HUES6 (cell line): Measurements from ENCODE around the gene AQP12B.

Experiments used
- H3K27ac ChIP-seq: 2 replicates; pipeline ENCODE4 v1.7.0; 2013; ENCODE audit warnings: low read depth, mild to moderate bottlenecking, low read length, inconsistent platforms
- H3K27me3 ChIP-seq: 2 replicates; pipeline ENCODE4 v1.6.1; 2013; ENCODE audit warnings: low read length; ENCODE audit not compliant: control insufficient read depth, insufficient read depth
- H3K36me3 ChIP-seq: 2 replicates; pipeline ENCODE4 v1.6.1; 2013; ENCODE audit warnings: low read length; ENCODE audit not compliant: control insufficient read depth, insufficient read depth
- H3K4me1 ChIP-seq: 2 replicates; pipeline ENCODE4 v1.6.1; 2013; ENCODE audit warnings: low read length; ENCODE audit not compliant: control insufficient read depth, insufficient read depth
- H3K4me3 ChIP-seq: 2 replicates; pipeline ENCODE4 v1.5.1; 2013; ENCODE audit warnings: low read depth, low read length
- H3K9ac ChIP-seq: one replicate; pipeline ENCODE4 v1.6.1; 2013; ENCODE audit warnings: mild to moderate bottlenecking, low read length
- H3K9me3 ChIP-seq: 2 replicates; pipeline ENCODE4 v1.6.1; 2013; ENCODE audit warnings: low read depth, low read length; ENCODE audit not compliant: control insufficient read depth, insufficient read depth

Gene AQP12B

DNA sequence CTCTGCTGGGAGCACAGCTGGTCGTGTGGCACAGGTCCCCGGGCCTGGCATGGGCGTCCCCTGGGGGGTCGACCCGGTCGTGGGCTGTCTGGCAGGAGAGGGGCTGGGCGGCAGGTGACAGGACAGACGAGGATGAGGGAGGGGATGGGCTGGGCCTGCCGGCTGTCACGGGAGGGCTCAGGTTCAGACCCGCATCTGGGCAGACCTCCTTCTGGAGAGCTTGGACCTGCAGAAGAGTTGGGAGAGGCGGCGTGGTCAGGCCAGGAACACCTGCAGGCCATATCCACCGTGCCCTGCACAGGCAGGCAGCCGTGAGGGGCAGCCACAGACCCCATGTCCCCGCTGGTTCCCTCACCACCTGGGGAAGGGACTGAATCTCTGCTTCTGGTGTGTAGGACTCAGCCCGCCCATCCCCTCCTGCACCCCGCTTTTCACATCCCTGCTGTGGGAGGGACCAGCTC is 34.5 kb upstream of the AQP12B start:
- no peaks in the 10 kb centered on the region for H3K9me3 ChIP-seq
- H3K36me3 ChIP-seq, result peaks cover 67% of the 10 kb centered on the region
- H3K4me1 ChIP-seq, result no peaks in the 10 kb centered on the region
- no peaks in the 10 kb centered on the region for H3K27me3 ChIP-seq
- H3K4me3 ChIP-seq, result no peak overlapping the region
- H3K27ac ChIP-seq, result no peak overlapping the region
- no peak overlapping the region for H3K9ac ChIP-seq

DNA sequence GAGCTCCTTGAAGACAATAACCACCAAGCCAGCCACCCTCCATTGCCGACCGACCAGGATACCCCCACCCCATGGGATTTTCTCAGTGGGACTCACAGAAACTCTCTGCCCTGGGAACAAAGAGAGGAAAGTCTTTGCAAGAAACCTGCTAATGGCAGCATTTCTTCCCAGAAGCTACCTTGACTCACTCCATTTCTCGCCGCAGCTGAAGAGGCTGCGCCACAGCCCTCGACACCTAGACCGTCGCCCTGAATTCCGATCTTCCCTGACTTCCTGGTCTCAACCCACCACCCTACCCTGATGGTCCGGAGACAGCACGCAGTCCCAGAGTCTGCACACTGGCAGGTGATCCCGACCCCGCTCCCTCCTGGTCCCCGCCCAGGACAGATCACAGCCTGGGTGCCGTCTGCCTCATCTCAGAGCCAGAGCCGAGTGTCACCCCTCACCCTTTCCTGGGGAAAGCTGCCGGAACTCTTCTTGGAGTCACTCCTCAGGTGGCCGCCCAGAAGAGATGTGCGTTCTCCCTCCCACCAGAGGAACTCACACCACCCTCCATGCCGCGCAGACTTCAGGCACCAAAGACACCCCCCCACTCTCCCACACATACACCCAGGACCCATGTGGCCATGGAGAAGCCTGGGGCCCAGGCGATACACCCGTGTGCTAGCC is 33.6 kb upstream of the AQP12B start:
- Histone ChIP-seq H3K4me3 (no peak overlapping the region), H3K27me3 (no peaks in the 10 kb centered on the region), H3K9ac (no peak overlapping the region), H3K27ac (no peak overlapping the region), H3K36me3 (peaks cover 58% of the 10 kb centered on the region), H3K4me1 (no peaks in the 10 kb centered on the region), H3K9me3 (no peaks in the 10 kb centered on the region)

DNA sequence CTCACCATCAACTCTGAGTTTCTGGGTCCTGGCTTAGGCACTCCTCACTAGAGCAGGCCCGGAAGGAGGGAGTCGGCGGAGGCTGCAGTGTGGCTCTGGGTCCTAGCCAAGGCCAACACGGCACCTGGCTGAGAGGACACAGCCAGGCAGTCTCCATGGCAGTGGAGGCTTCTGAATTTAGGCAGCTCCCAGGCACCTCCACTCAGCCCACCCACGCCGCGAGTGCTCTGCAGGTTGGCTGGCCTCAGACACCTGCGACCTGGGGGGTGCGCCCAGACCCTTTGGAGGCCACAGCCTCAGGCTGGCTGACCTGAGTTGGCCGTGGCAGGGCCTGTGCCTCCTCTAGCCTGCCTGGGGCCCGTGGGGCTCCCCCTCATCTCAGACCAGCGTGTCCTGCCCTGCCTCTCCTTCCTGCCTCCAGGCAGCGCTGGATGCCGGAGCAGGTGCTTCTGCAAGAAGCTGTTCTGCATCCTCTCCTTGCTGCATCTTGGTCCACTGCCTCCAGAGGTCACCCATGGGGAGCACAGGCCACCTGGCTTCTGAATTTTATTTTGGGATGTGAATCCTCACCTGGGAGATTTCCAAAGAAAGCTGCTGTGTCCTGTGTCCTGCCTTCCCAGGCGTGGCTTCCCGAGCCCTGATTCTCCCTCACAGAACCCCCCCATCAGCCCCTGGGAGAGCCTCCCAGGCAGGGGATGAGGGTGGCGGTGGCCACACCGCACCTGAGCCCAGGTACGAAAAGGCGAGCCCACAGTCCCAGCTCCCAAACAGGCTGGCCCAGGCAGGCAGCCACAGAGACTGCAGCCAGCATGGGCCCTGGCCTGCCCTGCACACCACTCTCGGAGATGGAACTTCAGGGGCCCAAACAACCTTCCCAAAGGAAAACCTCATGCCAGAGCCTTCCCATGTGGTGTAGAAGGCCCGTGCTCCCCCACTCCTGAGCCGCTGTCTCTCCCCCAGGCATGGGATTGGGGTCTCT is 32.4 kb upstream of the AQP12B start:
- H3K27ac ChIP-seq, result no peak overlapping the region
- no peaks in the 10 kb centered on the region for H3K4me1 ChIP-seq
- H3K36me3 ChIP-seq, result peaks cover 46% of the 10 kb centered on the region
- H3K9me3 ChIP-seq, result no peaks in the 10 kb centered on the region
- H3K9ac ChIP-seq, result no peak overlapping the region
- H3K27me3 ChIP-seq, result no peaks in the 10 kb centered on the region
- no peak overlapping the region for H3K4me3 ChIP-seq

DNA sequence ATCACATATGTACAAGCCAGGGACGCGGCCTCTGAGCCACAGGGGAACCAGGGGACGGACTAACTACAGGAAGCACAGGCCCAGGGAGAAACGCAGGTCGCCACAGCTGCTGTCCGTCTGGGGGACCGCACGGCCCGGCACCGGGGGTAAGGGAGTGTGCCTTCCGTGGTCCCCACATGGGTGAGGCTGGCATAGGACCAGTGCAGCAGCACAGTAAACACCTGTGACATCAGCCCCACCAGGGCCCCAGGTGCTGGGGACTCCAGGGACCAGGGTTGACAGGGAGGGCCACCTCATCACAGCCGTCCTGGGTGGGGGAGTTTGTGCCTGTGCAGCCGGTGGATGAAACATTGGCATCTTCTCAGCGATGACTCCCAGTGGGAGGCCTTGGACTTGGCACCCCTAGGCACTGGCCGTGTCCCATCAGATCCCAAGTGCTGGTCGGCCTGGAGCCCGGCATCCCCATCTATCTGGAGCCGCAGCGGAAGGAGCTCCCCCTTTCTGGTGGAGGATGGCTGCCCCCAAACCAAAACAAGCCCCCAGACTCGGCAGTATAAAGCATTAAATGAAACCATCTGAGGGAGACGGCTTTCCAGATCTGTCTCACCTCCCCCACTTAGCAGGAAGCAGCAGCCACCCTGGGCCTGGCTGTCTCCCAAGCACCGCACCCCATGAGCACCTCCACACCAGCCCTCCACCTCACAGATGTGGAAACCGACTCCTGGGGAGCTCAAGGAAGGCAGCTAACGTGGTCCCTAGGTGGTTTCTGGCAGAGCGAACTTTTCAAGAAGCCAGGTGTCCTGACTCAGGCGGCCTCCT is 31.5 kb upstream of the AQP12B start:
- Histone ChIP-seq H3K36me3 (peaks cover 37% of the 10 kb centered on the region), H3K27me3 (no peaks in the 10 kb centered on the region), H3K27ac (no peak overlapping the region), H3K4me1 (no peaks in the 10 kb centered on the region), H3K9me3 (no peaks in the 10 kb centered on the region), H3K9ac (no peak overlapping the region), H3K4me3 (no peak overlapping the region)

DNA sequence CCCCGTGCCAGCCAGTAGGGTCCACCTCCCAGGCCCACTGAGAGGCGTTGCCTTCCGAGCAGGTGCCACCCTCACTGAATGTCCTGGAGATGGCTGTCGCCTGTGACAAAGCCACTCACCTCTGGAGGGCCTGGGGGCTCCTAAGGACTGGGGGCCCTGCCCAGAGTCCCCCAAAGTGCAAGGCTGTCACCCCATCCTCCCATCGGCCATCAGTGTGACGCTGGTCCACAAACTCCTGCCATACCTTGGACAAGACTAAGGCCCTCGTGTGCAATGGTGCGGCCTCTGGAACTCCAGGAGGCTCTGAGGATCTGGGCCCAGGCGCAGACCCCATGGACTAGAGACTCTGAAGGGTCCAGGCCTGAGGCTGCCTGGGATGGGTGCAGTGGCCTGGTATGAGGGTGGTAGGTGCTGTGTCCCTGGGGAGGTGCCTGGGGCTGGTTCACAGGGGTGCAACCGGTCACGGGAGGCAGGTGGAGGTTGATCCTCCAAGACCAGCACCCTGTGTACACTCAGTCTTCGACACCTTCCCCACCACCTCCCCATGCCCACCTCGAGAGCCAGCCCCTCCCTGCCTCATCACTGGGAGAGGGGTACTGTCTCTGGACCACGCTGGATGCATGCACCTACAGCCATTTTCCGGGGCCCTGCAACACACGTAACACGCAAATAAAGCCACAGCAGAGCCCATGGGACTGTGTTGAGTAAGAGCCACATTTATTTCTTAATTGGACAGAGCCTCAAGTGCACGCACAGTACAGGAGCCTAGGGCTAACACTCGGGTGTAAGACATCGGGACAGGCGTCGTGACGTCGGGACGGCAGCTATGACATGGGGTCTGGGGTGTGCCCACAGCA is 30.6 kb upstream of the AQP12B start:
- Histone ChIP-seq H3K36me3 (peaks cover 29% of the 10 kb centered on the region), H3K4me1 (no peaks in the 10 kb centered on the region), H3K27me3 (no peaks in the 10 kb centered on the region), H3K9ac (no peak overlapping the region), H3K9me3 (no peaks in the 10 kb centered on the region), H3K27ac (no peak overlapping the region), H3K4me3 (no peak overlapping the region)

DNA sequence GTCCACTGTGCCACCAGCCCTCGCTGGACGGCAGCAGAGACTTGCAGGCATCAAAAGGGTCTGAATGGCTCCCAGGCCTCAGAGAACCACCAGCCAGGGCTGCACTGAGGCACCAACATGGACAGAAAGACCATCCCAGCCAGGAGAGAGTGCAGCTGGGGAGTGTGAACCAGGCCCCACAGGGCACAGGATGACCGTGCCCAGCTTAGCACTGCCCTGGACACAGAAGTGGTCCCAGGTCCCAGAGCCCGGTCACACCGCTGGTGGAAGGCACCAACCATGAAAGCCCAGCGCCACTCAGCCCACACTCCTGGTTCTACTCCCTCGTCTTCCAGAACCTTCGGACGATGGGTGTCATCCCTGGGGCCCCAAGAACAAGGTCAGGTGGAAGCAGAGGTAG is 29.4 kb upstream of the AQP12B start:
- H3K4me1 ChIP-seq, result peaks cover 4% of the 10 kb centered on the region; the same call in 1 of the 2 replicates
- H3K36me3 ChIP-seq, result peaks cover 17% of the 10 kb centered on the region
- H3K27me3 ChIP-seq, result no peaks in the 10 kb centered on the region

DNA sequence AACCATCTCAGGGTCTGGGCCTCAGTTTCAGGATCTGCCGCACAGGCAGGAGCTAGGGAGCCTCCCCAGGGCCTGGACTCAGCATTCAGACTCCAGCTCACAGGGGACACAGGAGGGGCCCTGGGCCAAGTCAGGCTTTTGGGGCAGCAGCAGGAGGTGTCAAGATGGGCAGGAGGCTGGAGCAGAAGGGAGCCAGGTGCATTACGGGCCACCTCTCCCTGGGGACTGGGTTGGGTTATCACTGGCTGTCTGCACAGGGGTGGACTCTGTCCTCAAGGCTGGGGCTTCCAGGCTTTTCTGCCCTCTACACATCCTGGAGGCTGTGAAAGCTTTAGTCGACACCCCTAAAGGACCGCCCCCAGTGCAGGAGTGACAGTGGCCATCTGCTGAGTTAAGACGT is 29.0 kb upstream of the AQP12B start:
- Histone ChIP-seq H3K4me3 (no peak overlapping the region), H3K27ac (no peak overlapping the region), H3K4me1 (peaks cover 5% of the 10 kb centered on the region; the same call in 1 of the 2 replicates), H3K9me3 (no peaks in the 10 kb centered on the region), H3K9ac (no peak overlapping the region), H3K36me3 (peaks cover 14% of the 10 kb centered on the region; the same call in 1 of the 2 replicates), H3K27me3 (no peaks in the 10 kb centered on the region)

More for the DNA sequence above, 29.4 kb upstream of the AQP12B start:
- H3K9me3 ChIP-seq, result no peaks in the 10 kb centered on the region
- no peak overlapping the region for H3K27ac ChIP-seq
- H3K9ac ChIP-seq, result no peak overlapping the region
- no peak overlapping the region for H3K4me3 ChIP-seq

DNA sequence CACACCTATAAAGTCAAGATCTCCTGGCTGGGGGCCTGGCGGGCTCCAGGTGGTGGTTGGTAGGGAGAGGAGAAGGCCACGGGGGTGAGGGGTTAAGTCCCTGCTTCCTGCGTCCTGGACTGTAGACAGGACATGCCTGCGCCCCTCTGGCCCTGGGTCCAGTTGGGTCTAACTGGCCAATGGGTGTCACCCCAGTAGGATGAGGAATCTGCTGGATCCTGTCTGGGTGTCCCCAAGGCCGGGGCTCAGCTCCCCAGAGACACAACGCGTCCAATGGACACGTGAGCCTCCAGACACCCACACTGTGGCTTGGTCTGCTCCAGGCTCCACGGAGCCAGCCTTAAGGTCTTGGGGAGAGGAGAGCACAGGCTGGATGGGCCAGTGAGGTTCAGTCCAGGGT is 28.6 kb upstream of the AQP12B start:
- H3K4me3 ChIP-seq, result no peak overlapping the region
- H3K9me3 ChIP-seq, result no peaks in the 10 kb centered on the region
- H3K27me3 ChIP-seq, result no peaks in the 10 kb centered on the region

DNA sequence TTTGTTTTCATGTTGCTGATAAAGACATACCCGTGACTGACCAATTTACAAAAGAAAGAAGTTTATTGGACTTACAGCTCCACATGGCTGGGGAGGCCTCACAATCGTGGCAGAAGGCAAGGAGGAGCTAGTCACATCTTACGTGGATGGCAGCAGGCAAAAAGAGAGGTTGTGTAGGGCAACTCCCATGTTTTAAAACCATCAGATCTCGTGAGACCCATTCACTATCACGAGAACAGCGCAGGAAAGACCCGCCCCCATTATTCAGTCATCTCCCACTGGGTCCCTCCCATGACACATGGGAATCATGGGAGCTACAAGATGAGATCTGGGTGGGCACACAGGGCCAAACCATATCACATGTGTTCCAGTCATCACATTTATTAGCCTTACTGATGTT is 25.8 kb upstream of the AQP12B start:
- Histone ChIP-seq H3K36me3 (no peaks in the 10 kb centered on the region), H3K27me3 (no peaks in the 10 kb centered on the region), H3K9me3 (no peaks in the 10 kb centered on the region), H3K4me3 (no peak overlapping the region), H3K9ac (no peak overlapping the region), H3K27ac (no peak overlapping the region), H3K4me1 (peaks cover 5% of the 10 kb centered on the region; the same call in 1 of the 2 replicates)

More for the DNA sequence above, 28.6 kb upstream of the AQP12B start:
- Histone ChIP-seq H3K36me3 (peaks cover 10% of the 10 kb centered on the region; the same call in 1 of the 2 replicates), H3K27ac (no peak overlapping the region), H3K9ac (no peak overlapping the region), H3K4me1 (peaks cover 5% of the 10 kb centered on the region; the same call in 1 of the 2 replicates)

DNA sequence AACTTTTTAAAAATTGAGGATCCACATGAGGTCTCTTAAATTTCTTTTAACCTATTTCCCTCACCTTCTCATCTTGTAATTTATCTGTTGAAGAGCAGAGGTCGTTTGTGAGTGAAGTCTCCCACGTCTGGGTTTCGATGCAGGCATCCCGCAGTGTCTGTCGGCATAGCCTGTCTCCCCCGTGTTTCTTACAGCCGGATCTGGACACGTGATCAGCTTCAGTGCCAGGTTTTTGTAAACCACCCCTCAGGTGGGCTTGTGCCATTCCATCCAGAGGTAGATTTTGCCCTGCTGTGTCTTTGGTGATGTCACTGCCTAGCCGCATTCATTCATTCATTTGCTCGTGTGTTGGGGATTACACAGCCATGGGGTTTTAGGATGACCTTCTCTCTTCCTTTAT is 25.1 kb upstream of the AQP12B start:
- Histone ChIP-seq H3K27me3 (no peaks in the 10 kb centered on the region), H3K4me1 (peaks cover 5% of the 10 kb centered on the region; the same call in 1 of the 2 replicates), H3K27ac (no peak overlapping the region), H3K4me3 (no peak overlapping the region), H3K9ac (no peak overlapping the region), H3K36me3 (no peaks in the 10 kb centered on the region), H3K9me3 (no peaks in the 10 kb centered on the region)
